HG03039 (cell line): ENCODE measurements around the gene NPTX1.
"Not testable (repeated sequence)": the region's sequence is repeated elsewhere in the genome, so short reads cannot be mapped to it uniquely, and the experiment has no call there.

Source experiments
- ATAC-seq: cut with Tn5 transposase; IDR thresholded peaks from one replicate; pipeline ENCODE4 v1.9.1; 2021; ENCODE audit warnings: mild to moderate bottlenecking, moderate library complexity; ENCODE audit not compliant: unreplicated experiment

The NPTX1 gene, protein sequence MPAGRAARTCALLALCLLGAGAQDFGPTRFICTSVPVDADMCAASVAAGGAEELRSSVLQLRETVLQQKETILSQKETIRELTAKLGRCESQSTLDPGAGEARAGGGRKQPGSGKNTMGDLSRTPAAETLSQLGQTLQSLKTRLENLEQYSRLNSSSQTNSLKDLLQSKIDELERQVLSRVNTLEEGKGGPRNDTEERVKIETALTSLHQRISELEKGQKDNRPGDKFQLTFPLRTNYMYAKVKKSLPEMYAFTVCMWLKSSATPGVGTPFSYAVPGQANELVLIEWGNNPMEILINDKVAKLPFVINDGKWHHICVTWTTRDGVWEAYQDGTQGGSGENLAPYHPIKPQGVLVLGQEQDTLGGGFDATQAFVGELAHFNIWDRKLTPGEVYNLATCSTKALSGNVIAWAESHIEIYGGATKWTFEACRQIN

GRCh38 chr17:80475910-80476876 lies at the start of gene NPTX1:
TSS of gene NPTX1 (minus strand) at chr17:80476607. CDS start at chr17:80476446, 161 bp downstream.
- no peak for ATAC-seq

GRCh38 chr17:80523956-80524712 lies 47.7 kb upstream of the NPTX1 start:
- no peak for ATAC-seq

GRCh38 chr17:80523054-80523744 lies 46.8 kb upstream of the NPTX1 start:
- ATAC-seq: no peak

GRCh38 chr17:80520810-80521455 lies 44.5 kb upstream of the NPTX1 start:
- ATAC-seq: no peak

- no peak for ATAC-seq
Measured at GRCh38 chr17:80519091-80519781, 42.8 kb upstream of the NPTX1 start.

- no peak for ATAC-seq
Measured at GRCh38 chr17:80518392-80518791, 42.0 kb upstream of the NPTX1 start.

GRCh38 chr17:80517641-80518040 lies 41.2 kb upstream of the NPTX1 start:
- no peak for ATAC-seq

- ATAC-seq: no peak
Measured at GRCh38 chr17:80516171-80516932, 39.9 kb upstream of the NPTX1 start.

- no peak for ATAC-seq
Measured at GRCh38 chr17:80513892-80514291, 37.5 kb upstream of the NPTX1 start.

DNA sequence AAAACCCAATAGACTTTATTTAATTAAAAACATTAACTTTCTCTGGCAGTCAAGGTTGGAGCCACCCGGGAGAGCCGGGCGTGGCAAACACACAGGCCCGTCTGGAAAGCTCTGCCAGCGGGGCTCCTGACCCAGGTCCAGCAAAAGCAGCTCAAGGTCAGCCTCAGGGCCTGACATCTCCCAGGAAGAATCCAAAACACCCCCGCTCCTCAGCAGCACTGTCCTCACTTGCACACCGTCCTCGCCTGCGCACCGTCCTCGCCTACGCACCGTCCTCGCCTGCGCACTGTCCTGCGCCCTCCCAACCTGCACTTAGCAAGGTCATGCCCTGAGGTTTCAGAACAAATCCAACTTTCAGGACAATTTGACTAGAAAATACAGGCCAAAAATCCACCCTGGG lies 36.8 kb upstream of the NPTX1 start:
- no peak for ATAC-seq

DNA sequence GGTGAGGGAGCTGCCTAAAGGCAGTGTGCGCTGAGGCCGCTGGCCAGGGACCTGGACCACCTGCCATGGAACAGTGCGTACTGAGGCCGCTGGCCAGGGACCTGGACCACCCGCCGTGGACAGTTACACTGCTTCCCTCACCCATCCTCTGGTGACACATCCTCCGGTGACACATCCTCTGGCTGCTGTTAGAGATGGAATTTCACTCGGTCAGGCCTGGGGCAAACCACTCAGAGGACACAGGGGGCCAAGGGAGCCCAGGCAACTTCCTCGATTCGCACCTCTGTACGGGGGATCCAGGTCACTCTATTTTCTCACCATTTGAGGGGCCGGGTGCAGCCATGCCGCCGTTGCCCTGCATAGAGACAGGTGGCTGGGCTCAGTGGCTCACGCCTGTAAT lies 35.8 kb upstream of the NPTX1 start:
- no peak for ATAC-seq

- ATAC-seq: no peak
Measured at GRCh38 chr17:80511222-80512180, 35.1 kb upstream of the NPTX1 start.

GRCh38 chr17:80510772-80511171 lies 34.4 kb upstream of the NPTX1 start:
- ATAC-seq: no peak

DNA sequence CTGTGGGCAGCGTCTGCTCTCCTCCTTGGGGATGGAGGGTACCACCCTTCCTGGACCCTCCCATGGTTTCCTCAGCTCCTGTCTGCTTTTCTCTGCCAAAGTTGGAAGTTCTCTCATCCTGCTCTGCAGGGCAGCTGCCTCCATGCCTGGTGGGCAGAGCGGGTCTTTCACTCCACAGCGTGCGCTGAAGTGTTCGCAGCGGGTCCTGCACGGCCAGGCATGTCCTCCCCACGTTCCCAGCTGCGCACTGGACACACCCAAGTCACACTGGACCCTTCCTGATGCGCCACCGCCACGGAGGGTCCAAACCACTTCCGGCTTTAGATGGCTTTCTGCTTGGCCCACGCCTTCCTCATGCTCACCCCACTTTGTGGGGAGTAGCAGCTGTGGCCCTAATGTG lies 33.7 kb upstream of the NPTX1 start:
- ATAC-seq: no peak

- no peak for ATAC-seq
Measured at GRCh38 chr17:80509311-80509710, 32.9 kb upstream of the NPTX1 start.

DNA sequence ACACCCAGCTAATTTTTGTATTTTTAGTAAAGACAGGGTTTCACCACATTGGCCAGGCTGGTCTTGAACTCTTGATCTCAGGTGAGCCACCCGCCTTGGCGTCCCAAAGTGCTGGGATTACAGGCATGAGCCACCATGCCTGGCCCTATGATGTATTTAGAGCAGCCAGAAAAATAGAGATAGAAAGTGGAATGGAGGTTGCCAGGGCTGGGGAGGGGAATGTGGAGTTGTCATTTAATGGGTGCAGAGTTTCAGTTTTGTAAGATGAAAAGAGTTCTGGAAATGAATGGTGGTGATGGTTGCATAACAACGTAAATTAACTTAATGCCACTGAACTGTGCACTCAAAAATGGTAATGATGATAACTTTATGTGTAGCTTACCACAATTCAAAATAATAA lies 31.6 kb upstream of the NPTX1 start:
- ATAC-seq: no peak

DNA sequence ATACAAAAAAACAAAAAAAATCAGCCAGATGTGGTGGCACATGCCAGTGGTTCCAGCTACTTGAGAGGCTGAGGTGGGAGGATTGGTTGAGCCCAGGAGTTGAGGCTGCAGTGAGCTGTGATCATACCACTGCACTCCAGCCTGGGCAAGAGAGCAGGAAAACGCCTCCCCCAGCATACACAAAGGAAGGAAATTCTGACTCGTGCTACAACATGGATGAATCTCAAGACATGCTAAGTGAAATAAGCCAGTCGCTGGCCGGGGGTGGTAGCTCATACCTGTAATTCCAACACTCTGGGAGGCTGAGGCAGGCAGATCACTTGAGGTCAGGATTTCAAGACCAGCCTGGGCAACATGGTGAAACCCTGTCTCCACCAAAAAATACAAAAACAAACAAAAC lies 30.8 kb upstream of the NPTX1 start:
- not testable (repeated sequence) for ATAC-seq
